ENCODE results near the gene TNFRSF11A.

- no peak for TF ChIP-seq EZH2 (IDR thresholded peaks at IDR 0.05)
- TF ChIP-seq POLR2AphosphoS5 (IDR thresholded peaks at IDR 0.05; ENCODE audit: borderline replicate concordance, low read depth, low read length): no peak
These were observed 52.2 kb downstream of the TNFRSF11A start for GRCh38 chr18:62377131-62377807.
